Right lung (tissue), 5 donors: ENCODE results near the gene PRDM8. TPM values are rescaled to one million over a fixed set of nuclear protein-coding genes. Genes with fewer than 3 reads are reported as not detected.

Source experiments
- DNase-seq, 2 donors: peaks; one replicate each; pipeline ENCODE4 v3.0.0-alpha.2; 2013
- polyA plus RNA-seq, 5 donors: library from polyadenylated mRNA; unstranded; fragments of 120-200 nt; gene quantifications; one replicate each; pipeline versions ENCODE4 v1.2.1 to v1.2.3, GENCODE V29; 2013; ENCODE audit warnings: inconsistent platforms in 1 of 5, low replicate concordance in 1 of 5; ENCODE audit not compliant: insufficient read length in 5 of 5, insufficient read depth in 1 of 5

PRDM8 gene
- polyA plus RNA-seq, 5 donors: 0.35 to 1.5 (median 0.62) TPM

DNA sequence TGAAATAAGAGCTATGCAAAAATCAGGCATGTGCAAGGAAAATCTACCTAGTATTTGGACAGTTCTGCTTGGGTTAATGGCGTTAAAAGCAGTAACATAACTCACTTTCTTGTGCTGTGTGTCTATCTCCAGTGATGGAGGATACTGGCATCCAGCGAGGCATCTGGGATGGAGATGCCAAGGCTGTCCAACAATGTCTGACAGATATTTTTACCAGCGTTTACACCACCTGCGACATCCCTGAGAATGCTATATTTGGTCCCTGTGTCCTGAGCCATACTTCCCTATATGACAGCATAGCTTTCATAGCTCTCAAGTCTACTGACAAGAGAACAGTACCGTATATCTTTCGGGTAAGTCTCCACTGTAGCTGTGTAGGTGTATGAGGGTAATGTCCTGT is 2.6 kb downstream of the PRDM8 start:
- no peak for DNase-seq

DNA sequence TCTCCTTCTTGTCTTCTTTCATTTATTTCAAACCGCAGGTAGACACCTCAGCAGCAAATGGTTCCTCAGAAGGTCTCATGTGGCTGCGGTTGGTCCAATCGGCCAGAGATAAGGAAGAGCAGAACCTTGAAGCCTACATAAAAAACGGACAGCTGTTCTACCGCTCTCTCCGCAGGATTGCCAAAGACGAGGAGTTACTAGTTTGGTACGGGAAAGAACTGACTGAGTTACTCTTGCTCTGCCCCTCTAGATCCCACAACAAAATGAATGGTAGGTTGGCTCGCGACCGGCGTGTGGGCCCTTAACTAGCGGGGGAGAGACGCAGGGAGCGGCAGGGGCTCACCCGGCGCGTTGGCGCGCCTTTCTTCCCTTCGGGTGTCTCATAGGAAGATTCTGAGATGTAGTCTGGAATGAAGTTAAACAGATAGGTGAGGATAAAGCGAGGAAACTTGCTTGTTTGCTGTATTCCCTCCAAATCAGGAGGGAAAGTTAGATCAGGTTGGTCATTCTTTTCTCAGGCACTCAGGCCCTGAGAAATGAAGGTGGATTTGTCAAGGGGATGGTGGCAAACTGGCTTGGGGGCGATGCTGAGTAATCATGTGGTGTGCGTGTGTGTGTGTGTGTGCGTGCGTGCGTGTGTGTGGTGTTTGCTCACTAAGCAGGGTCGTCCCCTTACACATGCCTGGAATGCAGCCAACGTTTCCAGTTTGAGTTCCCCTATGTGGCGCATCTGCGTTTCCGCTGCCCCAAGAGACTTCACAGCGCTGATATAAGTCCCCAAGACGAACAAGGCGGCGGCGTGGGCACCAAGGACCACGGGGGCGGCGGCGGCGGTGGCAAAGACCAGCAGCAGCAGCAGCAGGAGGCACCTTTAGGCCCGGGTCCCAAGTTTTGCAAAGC is 4.2 kb downstream of the PRDM8 start:
- no peak for DNase-seq

DNA sequence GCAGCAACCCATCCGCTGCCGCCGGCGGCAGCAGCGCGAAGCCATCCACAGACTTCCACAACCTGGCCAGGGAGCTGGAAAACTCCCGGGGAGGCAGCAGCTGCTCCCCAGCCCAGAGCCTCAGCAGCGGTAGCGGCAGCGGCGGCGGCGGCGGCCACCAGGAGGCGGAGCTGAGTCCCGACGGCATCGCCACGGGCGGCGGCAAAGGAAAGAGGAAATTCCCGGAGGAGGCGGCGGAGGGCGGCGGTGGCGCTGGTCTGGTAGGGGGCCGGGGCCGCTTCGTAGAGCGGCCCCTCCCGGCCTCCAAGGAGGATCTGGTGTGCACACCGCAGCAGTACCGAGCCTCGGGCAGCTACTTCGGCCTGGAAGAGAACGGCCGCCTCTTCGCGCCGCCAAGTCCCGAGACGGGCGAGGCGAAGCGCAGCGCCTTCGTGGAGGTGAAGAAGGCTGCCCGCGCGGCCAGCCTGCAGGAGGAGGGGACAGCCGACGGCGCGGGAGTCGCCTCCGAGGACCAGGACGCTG is 4.9 kb downstream of the PRDM8 start:
- DNase-seq: no peak

DNA sequence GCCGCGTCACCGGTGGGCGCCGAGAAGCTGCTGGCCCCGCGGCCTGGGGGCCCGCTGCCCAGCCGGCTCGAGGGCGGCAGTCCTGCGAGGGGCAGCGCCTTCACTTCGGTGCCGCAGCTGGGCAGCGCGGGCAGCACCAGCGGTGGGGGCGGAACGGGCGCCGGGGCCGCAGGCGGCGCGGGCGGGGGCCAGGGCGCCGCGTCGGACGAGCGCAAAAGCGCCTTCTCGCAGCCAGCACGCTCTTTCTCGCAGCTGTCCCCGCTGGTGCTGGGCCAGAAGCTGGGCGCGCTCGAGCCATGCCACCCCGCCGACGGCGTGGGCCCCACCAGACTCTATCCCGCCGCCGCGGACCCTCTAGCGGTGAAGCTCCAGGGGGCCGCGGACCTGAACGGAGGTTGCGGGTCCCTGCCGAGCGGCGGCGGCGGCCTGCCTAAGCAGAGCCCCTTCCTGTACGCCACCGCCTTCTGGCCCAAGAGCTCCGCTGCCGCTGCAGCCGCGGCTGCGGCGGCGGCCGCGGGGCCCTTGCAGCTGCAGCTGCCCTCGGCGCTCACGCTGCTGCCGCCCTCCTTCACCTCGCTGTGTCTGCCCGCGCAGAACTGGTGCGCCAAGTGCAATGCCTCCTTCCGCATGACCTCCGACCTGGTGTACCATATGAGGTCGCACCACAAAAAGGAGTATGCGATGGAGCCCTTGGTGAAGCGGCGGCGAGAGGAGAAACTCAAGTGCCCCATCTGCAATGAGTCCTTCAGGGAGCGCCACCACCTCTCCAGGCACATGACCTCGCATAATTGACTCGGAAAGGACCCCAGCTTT is 5.6 kb downstream of the PRDM8 start:
- DNase-seq: no peak

DNA sequence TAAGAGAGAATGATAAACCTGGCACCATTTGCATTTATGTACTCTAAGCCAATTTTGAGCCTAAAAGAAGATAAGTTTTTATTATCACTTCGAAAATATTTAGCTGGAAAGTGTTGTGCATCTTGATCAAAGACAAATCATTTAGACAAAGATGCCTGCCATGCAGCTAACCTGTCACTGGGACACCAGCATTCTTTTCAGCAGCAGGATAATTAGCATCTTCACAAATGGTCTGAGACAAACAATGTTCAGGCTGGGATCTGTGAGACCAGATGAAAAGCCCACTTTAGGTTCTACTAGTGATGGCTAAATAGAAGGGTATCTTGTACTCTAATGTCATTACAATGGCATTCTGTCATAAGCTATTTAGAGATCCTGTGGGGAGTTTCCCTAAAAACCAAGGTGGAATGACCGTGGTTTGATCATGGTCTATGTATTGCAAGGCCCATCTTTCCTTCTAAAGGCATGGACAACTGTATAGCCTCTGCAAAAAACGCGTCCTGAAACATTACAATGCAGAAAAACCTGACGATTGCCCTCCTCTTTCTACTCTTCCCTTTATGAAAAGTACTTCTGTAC is 7.2 kb downstream of the PRDM8 start:
- DNase-seq: no peak

DNA sequence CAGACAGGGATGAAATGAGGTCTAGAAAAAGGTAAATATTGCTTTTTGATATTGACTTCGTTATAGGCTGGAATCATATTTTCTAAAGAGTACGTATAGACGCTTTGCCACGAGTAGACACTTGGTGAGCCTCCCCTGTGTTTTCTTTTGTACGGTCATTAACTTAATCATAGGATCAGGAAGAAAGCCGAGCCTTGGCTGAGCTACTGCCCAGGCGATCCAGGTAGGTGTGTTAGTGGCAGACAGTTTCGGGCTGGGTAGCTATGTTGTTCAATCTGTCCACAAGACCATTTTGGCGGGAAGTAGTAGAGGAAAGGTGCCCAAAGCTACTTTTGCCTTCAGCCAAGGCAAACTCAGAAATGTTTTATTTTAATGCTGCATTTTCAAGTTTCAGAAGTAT is 8.8 kb downstream of the PRDM8 start:
- no peak for DNase-seq

DNA sequence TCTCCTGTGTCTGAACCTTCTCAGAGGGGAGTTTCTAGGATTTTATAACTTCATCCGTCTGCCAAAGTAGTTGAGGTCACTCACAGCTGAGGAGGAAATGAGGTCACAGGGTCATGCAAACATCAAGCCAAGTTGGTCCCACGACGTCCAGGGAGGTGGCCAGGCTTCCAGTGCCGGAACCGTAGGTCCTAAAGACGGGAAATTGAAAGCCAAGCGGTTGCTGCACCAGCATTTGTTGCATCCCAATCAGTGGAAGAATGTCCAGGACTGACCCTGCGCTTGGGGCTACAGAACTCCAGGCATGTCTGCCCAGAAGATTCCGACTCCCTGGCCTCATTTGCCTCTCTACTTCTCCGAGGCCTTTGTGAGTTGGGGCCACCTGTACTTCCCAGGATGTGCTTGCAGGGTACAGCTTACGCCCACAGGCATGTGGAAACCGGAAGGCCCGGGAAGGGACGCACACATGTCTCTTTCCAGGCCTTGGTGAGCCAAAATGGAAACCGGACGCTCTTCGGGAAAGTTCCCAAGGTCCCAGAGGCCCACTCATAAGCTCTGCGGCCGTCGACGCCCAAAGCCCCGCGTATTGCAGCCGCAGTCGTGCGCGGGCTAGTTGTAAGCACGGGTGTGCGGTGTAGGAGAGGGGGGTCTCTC is 9.3 kb downstream of the PRDM8 start:
- DNase-seq: no peak

DNA sequence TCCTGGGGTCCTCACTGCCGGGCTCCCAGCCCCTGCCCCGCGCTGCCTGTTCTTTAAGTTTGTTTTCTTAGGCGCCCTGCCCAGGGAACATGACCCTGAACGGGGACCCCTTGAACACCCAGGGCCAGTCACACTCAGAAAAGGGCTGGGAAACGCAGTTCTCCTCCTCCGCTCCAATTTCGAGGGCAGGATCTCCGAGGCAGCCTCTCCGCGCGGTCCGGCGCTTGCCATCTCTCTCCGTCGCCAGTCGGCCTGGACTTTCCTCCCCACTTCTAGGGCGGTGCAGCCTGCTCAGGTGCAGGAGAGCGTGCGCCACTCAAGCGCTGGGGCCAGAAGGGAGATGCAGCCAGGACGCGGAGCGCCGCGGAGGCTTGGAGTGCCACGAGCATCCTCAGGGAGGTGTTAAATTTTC is 9.9 kb downstream of the PRDM8 start:
- no peak for DNase-seq

DNA sequence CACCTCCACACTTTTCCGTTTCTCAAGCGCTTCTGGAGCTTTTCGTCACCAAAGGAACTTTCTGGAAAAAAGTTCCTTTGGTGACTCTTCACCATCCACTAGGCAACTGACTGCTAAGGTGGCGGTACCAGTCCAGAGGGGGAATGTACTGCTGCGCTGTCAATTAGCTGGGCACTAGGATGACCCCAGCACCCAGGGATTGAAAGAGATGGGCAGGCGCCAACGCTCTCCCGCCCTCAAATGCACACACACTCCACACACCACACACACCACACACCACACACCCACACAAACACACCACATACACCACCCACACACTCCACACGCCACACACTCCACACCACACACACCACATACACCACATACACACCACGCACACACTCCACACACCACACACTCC is 10.4 kb downstream of the PRDM8 start:
- no peak for DNase-seq

DNA sequence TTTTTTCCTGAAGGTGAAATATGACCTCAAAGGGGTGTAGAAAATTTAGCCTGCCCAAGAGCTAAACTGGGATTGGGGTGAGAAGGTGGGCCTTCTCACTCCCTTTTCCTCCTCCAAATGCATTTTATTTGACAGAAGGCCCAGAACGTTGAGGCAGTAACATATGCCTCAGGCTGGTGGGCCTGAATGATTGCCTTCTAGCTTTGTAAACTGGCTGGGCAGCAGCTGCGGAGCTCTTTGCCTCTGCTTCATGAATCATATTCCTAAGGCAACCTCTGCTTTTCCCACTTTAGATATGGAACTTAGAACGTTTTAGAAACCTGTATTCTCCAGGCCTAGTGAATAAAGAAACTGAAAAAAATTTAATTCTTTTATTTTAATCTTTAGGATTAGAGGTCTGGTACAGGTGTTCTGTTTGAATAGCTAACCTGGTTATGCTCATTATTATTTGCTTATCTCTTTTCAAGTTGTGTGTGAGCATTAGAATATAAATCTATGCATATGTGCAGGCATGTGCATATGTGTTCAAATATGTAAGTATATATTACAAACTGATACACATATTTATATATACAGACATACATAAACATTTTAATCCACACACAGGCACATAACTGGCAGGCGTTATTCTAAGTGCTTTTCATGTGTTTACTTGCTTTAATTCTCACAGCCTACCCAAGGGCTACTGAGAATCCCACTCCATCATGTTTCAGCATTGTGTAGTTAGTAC is 11.5 kb downstream of the PRDM8 start:
- no peak for DNase-seq

DNA sequence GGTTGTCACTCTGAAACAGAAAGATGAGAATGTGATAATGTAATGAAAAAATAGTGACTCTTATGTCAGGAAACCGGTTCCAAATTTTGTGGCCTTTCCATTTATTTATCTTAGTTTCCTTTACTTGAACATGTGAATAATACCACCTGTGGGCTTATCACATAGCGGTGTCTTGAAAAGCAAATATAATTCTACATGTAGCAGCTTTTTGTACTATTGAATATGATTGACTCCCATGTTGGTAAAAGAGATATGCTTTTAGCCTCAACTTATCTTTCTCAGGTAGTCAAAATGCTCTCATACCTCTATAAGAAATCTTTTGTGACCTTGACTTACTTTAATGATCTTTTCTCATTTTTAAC is 12.0 kb downstream of the PRDM8 start:
- DNase-seq: no peak

DNA sequence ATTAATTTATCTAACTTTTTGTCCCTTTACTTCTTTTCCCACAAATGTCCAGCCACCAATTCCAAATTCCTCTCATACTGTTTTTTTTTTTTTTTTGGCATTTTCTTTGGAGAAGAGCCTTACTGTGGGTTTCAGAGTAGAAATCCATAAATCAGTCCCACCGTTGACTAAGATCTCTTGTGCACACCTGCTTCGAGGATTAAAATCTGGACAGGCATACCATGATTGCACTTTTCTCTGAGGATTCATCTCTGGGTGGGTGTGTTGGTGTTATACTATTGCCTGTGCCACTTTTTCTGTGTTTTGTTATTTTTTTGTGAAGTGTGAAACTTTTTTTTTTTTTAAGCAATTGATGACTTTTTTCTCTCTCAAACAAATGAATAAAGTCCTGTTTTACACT is 13.2 kb downstream of the PRDM8 start:
- no peak for DNase-seq

DNA sequence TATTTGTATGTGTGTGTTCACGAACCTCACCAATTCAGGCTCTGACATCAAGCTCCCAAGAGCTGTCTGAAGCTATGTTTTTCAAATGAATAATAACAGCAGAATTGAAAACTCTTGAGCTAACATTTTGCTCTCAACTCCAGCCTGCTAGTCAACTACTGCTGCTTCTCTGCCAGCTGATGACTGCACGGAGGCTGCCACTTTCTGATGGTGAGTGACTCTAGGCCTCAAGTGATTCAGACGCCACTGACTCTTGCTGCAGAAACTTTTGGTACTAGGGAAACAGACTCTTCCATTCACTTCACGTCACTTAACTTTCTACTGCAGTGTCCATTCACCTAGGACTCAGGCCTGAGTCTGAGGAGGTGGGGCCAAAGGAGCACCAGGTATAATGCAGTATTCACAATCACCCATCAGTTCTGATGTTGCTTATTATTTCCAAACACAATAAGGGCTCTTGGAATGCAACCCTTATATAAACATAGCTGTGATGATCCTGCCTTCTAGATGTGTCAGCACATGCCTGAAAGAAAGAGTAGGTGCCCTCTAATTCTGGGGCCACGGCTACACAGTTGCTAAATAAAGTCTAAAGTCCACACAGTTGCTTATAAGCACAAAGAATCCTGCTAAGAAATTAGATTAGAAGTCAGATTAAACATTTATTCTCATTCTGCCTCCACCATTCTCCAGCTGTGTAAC is 16.0 kb downstream of the PRDM8 start:
- DNase-seq: no peak

DNA sequence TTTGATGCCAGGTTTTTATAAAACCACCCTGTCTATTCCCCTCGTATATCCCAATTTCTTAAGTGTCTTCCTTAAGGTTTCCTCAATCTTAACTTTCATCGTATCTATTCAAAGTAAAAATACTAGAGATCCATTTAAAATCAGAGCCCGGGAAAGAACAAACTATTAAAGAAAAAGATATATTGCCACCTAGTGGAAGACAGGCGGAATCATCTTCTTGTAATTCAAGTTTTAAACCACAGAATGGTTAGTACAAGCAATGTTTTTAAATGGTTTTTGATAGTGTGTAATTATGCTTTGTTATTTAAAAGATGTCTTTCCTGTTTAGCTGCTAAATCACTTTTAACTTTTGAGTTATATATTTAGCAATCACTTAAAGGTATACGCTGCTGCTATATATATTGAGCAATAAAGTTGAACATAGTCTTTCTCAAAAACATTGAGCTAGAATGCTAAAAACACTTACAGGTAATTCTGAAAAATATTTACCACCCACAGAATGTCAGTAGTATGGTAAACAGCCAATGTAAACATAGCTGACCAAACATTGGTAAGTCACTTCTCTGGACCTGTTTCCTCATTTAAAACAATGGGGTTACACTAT is 18.2 kb downstream of the PRDM8 start:
- no peak for DNase-seq

DNA sequence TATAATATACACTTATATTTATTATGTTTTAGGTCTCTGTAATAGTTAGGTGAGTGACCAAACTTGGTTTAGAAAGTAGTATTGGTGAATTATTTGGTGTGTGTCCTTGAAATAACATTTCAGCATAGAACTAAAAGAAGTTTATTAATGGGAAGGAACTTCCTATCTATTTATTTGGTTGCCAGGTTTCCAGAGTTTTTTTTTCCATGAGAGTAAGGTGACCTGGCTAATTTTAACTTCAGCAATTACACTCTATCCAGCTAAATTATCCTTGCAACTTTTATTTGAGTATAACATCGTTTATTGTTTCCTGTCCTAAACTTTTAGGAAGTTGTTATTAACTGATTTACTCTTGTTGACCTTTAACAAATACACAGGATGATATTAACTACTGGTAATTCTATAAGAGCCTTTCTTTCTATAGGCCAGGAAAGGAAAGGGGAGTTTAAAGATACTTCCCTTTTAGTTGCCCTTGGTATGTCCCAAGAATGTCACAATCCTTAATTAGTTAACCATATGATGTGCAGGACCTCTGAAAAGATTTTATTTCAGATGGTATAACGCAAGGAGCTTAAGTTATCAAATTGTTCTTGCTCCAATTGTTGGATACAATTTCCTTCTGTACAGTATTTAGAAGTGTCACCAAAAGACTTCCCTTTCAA is 18.9 kb downstream of the PRDM8 start:
- no peak for DNase-seq

DNA sequence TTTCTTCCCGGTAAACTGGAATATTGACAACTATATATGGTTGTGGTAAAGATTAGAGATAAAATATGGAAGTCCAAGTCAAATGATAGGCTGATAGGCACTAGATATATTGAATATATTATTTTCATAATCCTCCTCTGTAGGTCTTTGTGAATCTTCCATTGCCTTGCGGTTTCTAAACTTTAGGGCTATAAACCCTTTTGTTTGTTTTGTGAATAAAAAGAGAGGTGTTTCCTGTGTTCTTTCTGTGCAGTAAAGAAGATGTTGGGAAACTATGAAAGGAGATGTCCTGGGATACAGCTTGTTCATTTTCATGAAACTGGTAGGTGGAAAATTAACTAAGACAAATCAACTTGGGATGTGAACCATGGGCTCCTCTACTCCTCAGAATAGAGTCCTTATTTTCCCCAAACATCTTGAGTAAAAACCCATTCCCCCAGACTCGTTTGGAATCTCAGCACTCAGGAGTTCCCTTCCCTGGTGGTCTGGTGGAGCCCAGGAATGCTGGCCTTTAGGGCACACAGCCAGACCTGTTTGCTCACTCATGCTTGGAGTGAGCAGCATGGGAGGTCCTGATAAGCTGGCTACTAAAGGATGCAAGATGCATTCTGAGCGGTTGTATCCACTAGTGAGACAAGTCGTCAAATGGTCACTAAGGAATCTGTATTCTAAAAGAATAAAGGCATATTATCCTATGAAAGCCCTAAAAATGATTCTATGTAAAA is 22.2 kb downstream of the PRDM8 start:
- DNase-seq: no peak

DNA sequence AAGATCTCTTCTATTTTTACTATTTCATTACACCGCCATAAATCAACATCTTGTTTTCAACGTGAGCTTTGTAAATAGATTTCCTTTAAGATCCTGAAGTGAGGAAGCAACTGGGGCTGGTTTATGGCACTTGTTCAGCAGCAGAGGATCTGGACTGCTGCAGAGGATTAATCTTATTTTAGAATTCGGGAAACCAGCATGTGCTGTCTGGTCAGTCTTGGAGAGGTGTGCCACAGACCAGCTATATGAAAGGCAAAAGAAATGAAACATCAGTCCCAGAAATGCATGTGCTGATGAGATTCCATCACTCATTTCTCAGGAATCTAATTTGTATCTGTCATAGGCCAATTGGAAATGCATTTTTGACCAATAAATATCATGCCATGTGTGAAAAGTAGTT is 23.4 kb downstream of the PRDM8 start:
- no peak for DNase-seq

DNA sequence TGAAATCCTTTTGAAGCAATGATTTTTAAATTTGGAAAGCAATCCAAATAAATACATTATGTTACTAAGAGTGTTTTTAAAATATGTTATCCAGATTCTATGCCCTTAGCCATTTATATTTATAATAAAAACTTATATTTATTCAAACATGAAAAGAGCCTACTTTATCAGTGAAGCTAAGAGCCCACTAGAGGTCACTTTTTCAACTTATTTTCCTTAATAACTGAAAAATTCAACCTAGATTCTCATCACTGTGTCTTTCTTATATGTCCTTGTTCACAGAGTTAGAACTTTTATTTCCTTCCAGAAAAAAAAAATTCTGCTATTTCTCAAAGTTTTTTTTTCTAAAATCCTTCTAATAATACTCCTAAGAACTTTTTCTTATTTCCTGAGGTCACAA is 23.9 kb downstream of the PRDM8 start:
- no peak for DNase-seq

DNA sequence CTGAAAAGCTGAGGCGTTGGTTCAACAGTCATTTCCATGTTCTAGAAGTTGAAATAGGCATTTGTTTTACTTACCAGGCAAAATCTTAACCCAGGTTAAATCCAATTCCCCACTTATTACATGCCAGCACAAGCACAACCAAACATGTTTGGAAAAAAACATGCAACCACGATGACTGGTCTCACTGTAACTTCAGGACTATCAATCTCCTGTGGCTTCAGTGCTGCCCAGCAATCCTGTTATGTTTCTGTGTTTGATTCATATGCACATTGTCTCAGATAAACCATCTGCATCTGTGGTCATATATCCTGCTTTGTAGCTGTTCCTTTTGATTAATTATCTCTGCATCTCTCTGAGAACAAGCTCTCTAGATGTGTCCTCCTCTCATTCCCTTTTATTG is 28.3 kb downstream of the PRDM8 start:
- no peak for DNase-seq
